KOPT-K1 (cell line): ENCODE results near the gene ADD2.

ENCODE experiments used
- H3K27ac ChIP-seq: fragments of 200-600 bp; sonication (generic); 2 replicates; pipeline ENCODE4 v1.5.1; 2016; ENCODE audit warnings: antibody characterized with exemption, mild to moderate bottlenecking, low read depth, low read length; ENCODE audit not compliant: poor library complexity, severe bottlenecking
- H3K36me3 ChIP-seq: fragments of 200-600 bp; sonication (generic); 2 replicates; pipeline ENCODE4 v1.5.1; 2017; ENCODE audit warnings: antibody characterized with exemption, mild to moderate bottlenecking, low read length, moderate library complexity; ENCODE audit not compliant: insufficient read depth
- H3K9me3 ChIP-seq: fragments of 200-600 bp; sonication (generic); 2 replicates; pipeline ENCODE4 v1.5.1; 2017; ENCODE audit warnings: antibody characterized with exemption, low read length, mild to moderate bottlenecking; ENCODE audit not compliant: insufficient read depth, poor library complexity, severe bottlenecking

The ADD2 gene

DNA sequence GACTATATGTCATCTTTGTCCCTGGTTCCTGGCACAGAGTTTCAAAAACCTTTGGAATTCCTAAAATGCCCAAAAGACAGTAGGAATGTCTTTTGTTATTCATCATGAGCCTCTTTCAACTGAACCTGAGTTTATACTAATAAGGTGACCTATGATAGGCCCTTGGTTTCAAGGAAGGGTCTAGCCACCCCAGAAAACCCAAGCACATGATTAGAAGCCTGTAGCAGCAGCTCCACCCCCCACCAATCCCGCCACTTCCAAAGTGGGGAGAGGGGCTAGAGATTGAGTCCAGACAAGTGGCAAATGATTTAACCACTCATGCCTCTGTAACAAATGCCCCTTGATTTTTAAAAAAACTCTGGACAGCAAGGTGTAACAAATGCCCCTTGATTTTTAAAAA is 56.8 kb downstream of the ADD2 start:
- Histone ChIP-seq H3K27ac (no peak overlapping the region), H3K9me3 (no peaks in the 10 kb centered on the region), H3K36me3 (no peaks in the 10 kb centered on the region)

- Histone ChIP-seq H3K36me3 (no peaks in the 10 kb centered on the region), H3K9me3 (no peaks in the 10 kb centered on the region), H3K27ac (no peak overlapping the region)
Observed at GRCh38 chr2:70710038-70710690, 57.8 kb downstream of the ADD2 start.

GRCh38 chr2:70709275-70710037 is 58.5 kb downstream of the ADD2 start:
- Histone ChIP-seq H3K36me3 (no peaks in the 10 kb centered on the region), H3K9me3 (no peaks in the 10 kb centered on the region), H3K27ac (no peak overlapping the region)

DNA sequence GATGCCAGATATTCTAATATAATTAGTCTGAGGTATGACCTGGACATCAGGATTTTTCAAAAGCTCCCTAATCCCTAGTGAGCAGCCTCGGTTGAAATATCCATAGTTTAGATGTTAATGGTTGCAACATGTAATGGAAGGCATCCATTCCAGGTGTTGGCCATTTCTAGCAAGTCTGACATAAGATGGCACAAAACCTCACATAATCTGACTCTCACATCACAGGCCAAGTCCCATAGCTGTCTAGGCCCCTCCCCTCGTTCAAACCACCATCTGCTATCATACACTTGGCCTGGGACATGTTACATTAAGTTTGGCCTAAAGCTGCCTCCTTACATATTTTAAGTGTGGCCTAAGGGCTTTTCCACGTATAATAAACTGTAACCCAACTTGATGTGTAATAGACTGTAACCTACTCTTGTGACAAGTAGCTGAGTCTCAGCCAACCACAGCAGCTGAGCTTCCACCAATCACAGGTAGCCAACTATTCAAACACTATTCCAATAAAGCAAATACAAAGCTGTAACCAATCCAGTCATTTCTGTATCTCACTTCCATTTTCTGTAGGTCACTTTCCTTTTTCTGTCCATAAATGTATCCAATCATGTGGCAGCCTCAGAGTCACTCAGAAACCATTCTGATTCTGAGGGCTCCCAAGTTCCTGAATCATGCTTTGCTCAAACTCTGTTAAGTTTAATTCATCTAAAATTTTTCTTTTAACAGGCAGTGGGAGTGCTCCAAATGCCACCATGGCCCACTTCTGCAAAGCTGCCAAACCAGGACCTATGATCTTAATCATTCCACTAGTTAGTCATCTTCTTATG is 59.4 kb downstream of the ADD2 start:
- H3K36me3 ChIP-seq: no peaks in the 10 kb centered on the region

DNA sequence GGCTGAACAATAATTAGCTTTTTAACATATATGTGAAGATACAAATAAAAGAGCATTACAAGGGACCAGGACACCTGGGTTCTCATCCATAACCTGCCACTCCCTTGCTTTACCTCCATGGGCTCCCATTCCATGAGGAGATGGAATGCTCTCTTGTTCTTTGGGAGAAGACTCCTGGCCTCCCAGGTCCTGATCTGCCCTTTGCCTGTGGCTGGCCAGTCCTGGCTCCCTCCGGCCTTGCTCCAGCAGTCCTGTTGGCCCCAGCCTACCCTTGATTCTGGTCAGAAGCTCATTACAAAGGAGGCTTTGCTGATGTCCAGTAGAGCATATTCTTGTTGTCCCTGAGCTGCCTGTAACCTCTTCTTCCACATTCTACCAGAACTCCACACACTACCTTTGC is 60.3 kb downstream of the ADD2 start:
- Histone ChIP-seq H3K27ac (no peak overlapping the region), H3K36me3 (no peaks in the 10 kb centered on the region), H3K9me3 (no peaks in the 10 kb centered on the region)

More for the DNA sequence above, 59.4 kb downstream of the ADD2 start:
- Histone ChIP-seq H3K27ac (no peak overlapping the region), H3K9me3 (no peaks in the 10 kb centered on the region)

- Histone ChIP-seq H3K9me3 (no peaks in the 10 kb centered on the region), H3K27ac (no peak overlapping the region), H3K36me3 (no peaks in the 10 kb centered on the region)
Observed at GRCh38 chr2:70706026-70706795, 61.8 kb downstream of the ADD2 start.

- Histone ChIP-seq H3K9me3 (no peaks in the 10 kb centered on the region), H3K36me3 (no peaks in the 10 kb centered on the region), H3K27ac (no peak overlapping the region)
Observed at GRCh38 chr2:70705160-70705850, 62.7 kb downstream of the ADD2 start.

GRCh38 chr2:70703900-70704549 is 64.0 kb downstream of the ADD2 start:
- H3K36me3 ChIP-seq: no peaks in the 10 kb centered on the region

GRCh38 chr2:70702711-70703395 is 65.1 kb downstream of the ADD2 start:
- Histone ChIP-seq H3K27ac (no peak overlapping the region), H3K9me3 (no peaks in the 10 kb centered on the region), H3K36me3 (no peaks in the 10 kb centered on the region)

More at GRCh38 chr2:70703900-70704549, 64.0 kb downstream of the ADD2 start:
- no peak overlapping the region for H3K27ac ChIP-seq
- no peaks in the 10 kb centered on the region for H3K9me3 ChIP-seq

DNA sequence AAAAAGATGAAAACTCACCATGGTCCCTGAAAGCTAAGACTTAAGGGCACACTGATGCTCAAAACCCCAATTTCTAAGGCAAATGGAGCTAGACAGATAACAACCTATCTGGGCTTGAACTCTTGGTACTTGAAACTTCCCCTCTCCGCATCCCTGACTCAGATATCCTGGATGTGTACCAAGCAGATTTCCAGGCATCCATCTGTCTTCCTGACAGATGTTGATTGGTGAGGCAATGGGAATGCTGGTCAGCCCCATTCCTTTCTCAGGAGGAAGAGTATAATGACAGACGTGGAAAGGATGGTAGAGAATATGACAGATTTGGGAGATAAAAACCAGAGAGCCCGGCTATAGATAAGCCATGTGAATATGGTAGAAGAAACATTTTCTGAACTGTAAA is 69.2 kb downstream of the ADD2 start:
- Histone ChIP-seq H3K27ac (no peak overlapping the region), H3K36me3 (no peaks in the 10 kb centered on the region), H3K9me3 (no peaks in the 10 kb centered on the region)

- no peaks in the 10 kb centered on the region for H3K9me3 ChIP-seq
- H3K27ac ChIP-seq: no peak overlapping the region
- H3K36me3 ChIP-seq: no peaks in the 10 kb centered on the region
Observed at GRCh38 chr2:70697603-70698383, 70.2 kb downstream of the ADD2 start.

DNA sequence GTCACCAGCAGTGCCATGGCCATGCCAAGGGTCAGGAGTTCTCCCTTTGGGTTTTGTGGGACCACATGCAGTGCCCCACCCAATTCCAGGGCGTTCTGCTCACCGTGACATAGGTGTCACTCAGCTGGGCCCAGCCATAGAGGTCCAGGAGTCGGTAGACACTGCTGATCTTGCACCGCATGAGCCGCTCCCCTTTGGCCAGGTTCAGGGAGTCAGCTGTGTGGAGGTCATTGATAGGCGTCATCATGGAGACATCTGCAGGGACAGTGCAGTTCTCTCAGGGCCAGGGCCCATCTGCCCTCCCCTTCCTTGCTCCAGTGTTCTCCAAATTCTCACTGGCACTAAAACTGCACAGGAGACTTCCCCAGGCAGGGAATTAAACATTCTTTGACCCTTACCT is 71.9 kb downstream of the ADD2 start:
- no peak overlapping the region for H3K27ac ChIP-seq
- H3K9me3 ChIP-seq: no peaks in the 10 kb centered on the region
- H3K36me3 ChIP-seq: no peaks in the 10 kb centered on the region

DNA sequence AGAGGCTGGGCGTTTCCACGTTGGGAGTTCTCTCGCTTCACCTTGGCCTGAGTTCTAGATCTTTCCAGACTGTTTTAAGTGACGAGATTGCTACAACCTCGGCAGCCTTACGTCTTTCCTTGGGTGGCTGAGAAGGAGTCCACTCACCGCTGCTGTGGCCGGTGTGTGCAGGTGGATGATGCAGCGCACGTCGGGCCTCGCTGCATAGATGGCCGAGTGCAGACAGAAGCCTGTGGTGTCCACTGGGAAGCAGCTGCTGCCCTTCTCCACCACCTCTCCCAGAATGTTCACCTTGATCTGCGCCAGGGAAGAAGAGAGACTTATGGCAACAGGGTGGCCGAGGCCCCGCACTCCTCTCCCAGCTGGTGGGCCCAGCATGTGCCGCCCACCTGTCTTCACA is 75.7 kb downstream of the ADD2 start:
- Histone ChIP-seq H3K27ac (no peak overlapping the region), H3K9me3 (no peaks in the 10 kb centered on the region), H3K36me3 (no peaks in the 10 kb centered on the region)
